K562 (cell line): ENCODE results near the gene GBX1. TPM values are rescaled to one million over a fixed set of nuclear protein-coding genes. Genes with fewer than 3 reads are reported as not detected.
A peak's percentile ranks its signal among the peaks of the same experiment; 100 is the strongest.

Experiments
- CEBPB ChIP-seq: fragments of 450-650 bp; IDR thresholded peaks from 2 replicates; pipeline ENCODE4 v1.6.1; 2016; ENCODE audit warnings: missing genetic modification characterization, missing compliant biosample characterization
- CHD2 ChIP-seq: IDR thresholded peaks from 2 replicates; pipeline ENCODE4 v1.6.1; 2011; ENCODE audit warnings: low read depth, low read length
- FOXK2 ChIP-seq, 2 experiments: fragments of 450-650 bp; IDR thresholded peaks in 1 of 2; conservative IDR thresholded peaks in 1 of 2; 2 replicates each; pipeline ENCODE4 v1.6.1; 2016; ENCODE audit warnings: low read depth in 2 of 2, mild to moderate bottlenecking in 1 of 2
- MCM3 ChIP-seq: fragments of 450-650 bp; IDR thresholded peaks from 2 replicates; pipeline ENCODE4 v1.6.1; 2016
- OTX1 ChIP-seq: fragments of 450-650 bp; formaldehyde crosslinking; IDR thresholded peaks from 2 replicates; pipeline ENCODE4 v1.4.0; 2022; ENCODE audit warnings: mild to moderate bottlenecking
- PCBP2 ChIP-seq: fragments of 200-400 bp; formaldehyde crosslinking; IDR thresholded peaks from 2 replicates; pipeline ENCODE4 v1.6.1; 2018; ENCODE audit warnings: low read length, low read depth, mild to moderate bottlenecking, moderate library complexity; ENCODE audit not compliant: poor library complexity, severe bottlenecking
- SRF ChIP-seq, 2 experiments: fragments of 250-450, 450-650 bp in 1 of 2; sonication (Bioruptor Pico) in 1 of 2; sonication (generic) in 1 of 2; formaldehyde crosslinking; IDR thresholded peaks; 2 replicates each; pipeline versions ENCODE4 v1.5.0 to v1.5.1; 2020 to 2022; ENCODE audit warnings: mild to moderate bottlenecking in 1 of 2, missing genetic modification reagents in 1 of 2
- SRSF3 ChIP-seq: fragments of 200-400 bp; formaldehyde crosslinking; IDR thresholded peaks from 2 replicates; pipeline ENCODE4 v1.6.1; 2016; ENCODE audit warnings: mild to moderate bottlenecking, low read length, moderate library complexity; ENCODE audit not compliant: insufficient read depth
- TCF3 ChIP-seq: sonication (generic); formaldehyde crosslinking; IDR thresholded peaks from 2 replicates; pipeline ENCODE4 v1.4.0; 2020; ENCODE audit warnings: mild to moderate bottlenecking, missing genetic modification reagents
- TOE1 ChIP-seq, 2 experiments: fragments of 450-650 bp in 1 of 2; sonication (generic) in 1 of 2; formaldehyde crosslinking in 1 of 2; IDR thresholded peaks; 2 replicates each; pipeline versions ENCODE4 v1.7.1 to v1.8.0; 2016 to 2022; ENCODE audit warnings: borderline replicate concordance in 2 of 2, mild to moderate bottlenecking in 2 of 2, antibody characterized with exemption in 1 of 2, inconsistent platforms in 1 of 2, low read depth in 1 of 2, missing genetic modification reagents in 1 of 2, moderate library complexity in 1 of 2
- ZFPM2 ChIP-seq: fragments of 250-450 bp; sonication (Bioruptor Pico); IDR thresholded peaks from 2 replicates; pipeline ENCODE4 v1.5.1; 2022; ENCODE audit warnings: mild to moderate bottlenecking
- ZNF121 ChIP-seq: sonication (generic); formaldehyde crosslinking; conservative IDR thresholded peaks from 2 replicates; pipeline ENCODE4 v1.8.0; 2022; ENCODE audit warnings: missing genetic modification reagents
- ZNF263 ChIP-seq: sonication (generic); formaldehyde crosslinking; IDR thresholded peaks from 2 replicates; pipeline ENCODE4 v1.8.0; 2022; ENCODE audit warnings: mild to moderate bottlenecking, missing genetic modification reagents, borderline replicate concordance
- polyA plus RNA-seq, 8 experiments: library from polyadenylated mRNA; depleted of rRNA in 4 of 8; stranded (reverse) in 5 of 8; unstranded in 3 of 8; fragments of >200 nt; fragmentation: Nextera tagmentation in 2 of 8; fragmentation: Illumina TruSeq in 1 of 8; extraction: Ambion mirVana in 2 of 8; extraction: Trizol in 1 of 8; gene quantifications; 2 replicates each; pipeline versions ENCODE4 v1.2.1 to v1.2.3, GENCODE V29; 2011 to 2014; ENCODE audit warnings: inconsistent platforms in 1 of 8, missing spikeins in 1 of 8
- total RNA-seq, 7 experiments: library from RNA; depleted of rRNA in 6 of 7; stranded (reverse); fragments of >200 nt in 6 of 7; fragmentation: Illumina TruSeq in 2 of 7; extraction: Trizol in 2 of 7; gene quantifications; 2 replicates each; pipeline versions ENCODE4 v1.2.1 to v1.2.3, GENCODE V29; 2011 to 2021; ENCODE audit warnings: low replicate concordance in 1 of 7
- TF ChIP-seq, protein P1 (sequence below): fragments of 250-450 bp; sonication (Bioruptor Pico); IDR thresholded peaks from 2 replicates; pipeline ENCODE4 v1.4.0; 2020; ENCODE audit warnings: mild to moderate bottlenecking
- TF ChIP-seq, protein P2 (sequence below): sonication (generic); formaldehyde crosslinking; IDR thresholded peaks from 2 replicates; pipeline ENCODE4 v1.8.1; 2023; ENCODE audit warnings: missing genetic modification reagents, mild to moderate bottlenecking, borderline replicate concordance
- TF ChIP-seq, protein P3 (sequence below): fragments of 250-450 bp; sonication (Bioruptor Pico); IDR thresholded peaks from 2 replicates; pipeline ENCODE4 v1.8.0; 2021; ENCODE audit warnings: moderate library complexity, mild to moderate bottlenecking, inconsistent platforms
- TF ChIP-seq, protein P4 (sequence below): sonication (generic); formaldehyde crosslinking; IDR thresholded peaks from 2 replicates; pipeline ENCODE4 v1.8.0; 2022; ENCODE audit warnings: mild to moderate bottlenecking, missing genetic modification reagents

GBX1 gene
- total and polyA plus RNA-seq, 9 of the 15 experiments (the other 6 are each of a cell fraction or from before 2014, with no cell fraction given), result not detected

DNA sequence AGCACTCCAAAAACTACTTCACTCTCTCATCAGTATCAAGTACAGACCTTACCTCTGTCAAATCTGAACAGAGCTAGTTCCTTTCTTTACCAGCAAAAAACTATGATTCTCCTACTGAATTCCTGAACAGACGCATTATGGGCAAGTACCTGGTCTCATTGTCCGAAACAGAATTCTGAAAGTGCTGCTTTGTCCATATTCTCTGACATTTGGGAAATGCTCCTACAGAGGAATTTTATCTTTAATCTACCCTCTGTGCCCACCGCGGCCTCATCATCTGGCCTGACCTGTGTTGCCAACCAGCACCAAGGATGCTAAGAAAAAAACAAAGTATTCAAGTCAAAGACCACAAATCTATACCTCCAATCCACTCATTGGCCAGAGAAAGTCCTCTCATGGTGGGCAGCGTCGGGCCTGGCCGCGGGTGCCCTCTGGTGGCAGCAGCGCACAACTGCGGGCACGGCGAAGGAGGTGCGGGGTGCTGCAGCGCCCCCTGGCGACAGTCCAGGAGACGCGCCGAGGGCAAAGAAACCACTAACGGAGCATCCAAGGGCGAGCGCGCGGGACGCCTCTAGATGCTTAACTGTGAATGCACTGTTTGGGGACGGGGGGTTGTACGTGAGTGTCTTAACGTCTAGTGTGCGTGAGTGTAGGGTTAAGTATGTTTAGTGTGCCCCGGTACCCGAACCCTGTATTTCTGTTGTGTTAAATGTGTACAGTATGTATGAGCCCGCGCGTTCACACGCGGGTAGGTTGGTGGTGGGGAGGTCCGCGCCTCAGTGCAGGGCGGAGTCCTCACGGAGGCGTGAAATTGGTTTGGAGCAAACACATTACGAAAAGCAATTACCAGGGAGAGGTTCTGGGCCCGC is 5.0 kb upstream of the GBX1 start (continued):
- TF ChIP-seq FOXK2 (conservative IDR thresholded peaks at IDR 0.05 in 1 of 2, IDR thresholded peaks at IDR 0.05 in 1 of 2; ENCODE audit: low read depth in 2 of 2) (no peak), PCBP2 (no peak), SRF (CRISPR knock-in tag; IDR thresholded peaks at IDR 0.05) (peak in 1 of 2 experiments; percentile 55; a peak in 1 of 4 replicates), SRSF3 (no peak), TCF3 (CRISPR knock-in tag) (peak; percentile 21; the same call in 1 of the 2 replicates), MCM3 (no peak), ZNF121 (CRISPR knock-in tag) (no peak), TOE1 (IDR thresholded peaks at IDR 0.05; ENCODE audit: borderline replicate concordance) (peak; percentile 46; the same call in 1 of the 2 replicates), TOE1 (CRISPR knock-in tag; IDR thresholded peaks at IDR 0.05; ENCODE audit: borderline replicate concordance, low read depth) (peak; percentile 56; the same call in 1 of the 2 replicates), OTX1 (CRISPR knock-in tag) (no peak), ZFPM2 (no peak), CEBPB (tag) (no peak), ZNF263 (peak; percentile 54; the same call in 1 of the 2 replicates), CHD2 (no peak)
- TF ChIP-seq, protein P1, sequence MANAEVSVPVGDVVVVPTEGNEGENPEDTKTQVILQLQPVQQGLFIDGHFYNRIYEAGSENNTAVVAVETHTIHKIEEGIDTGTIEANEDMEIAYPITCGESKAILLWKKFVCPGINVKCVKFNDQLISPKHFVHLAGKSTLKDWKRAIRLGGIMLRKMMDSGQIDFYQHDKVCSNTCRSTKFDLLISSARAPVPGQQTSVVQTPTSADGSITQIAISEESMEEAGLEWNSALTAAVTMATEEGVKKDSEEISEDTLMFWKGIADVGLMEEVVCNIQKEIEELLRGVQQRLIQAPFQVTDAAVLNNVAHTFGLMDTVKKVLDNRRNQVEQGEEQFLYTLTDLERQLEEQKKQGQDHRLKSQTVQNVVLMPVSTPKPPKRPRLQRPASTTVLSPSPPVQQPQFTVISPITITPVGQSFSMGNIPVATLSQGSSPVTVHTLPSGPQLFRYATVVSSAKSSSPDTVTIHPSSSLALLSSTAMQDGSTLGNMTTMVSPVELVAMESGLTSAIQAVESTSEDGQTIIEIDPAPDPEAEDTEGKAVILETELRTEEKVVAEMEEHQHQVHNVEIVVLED, result 0 out of 2 replicates have a peak, but pooled peaks have one; percentile 17
- TF ChIP-seq, protein P2, sequence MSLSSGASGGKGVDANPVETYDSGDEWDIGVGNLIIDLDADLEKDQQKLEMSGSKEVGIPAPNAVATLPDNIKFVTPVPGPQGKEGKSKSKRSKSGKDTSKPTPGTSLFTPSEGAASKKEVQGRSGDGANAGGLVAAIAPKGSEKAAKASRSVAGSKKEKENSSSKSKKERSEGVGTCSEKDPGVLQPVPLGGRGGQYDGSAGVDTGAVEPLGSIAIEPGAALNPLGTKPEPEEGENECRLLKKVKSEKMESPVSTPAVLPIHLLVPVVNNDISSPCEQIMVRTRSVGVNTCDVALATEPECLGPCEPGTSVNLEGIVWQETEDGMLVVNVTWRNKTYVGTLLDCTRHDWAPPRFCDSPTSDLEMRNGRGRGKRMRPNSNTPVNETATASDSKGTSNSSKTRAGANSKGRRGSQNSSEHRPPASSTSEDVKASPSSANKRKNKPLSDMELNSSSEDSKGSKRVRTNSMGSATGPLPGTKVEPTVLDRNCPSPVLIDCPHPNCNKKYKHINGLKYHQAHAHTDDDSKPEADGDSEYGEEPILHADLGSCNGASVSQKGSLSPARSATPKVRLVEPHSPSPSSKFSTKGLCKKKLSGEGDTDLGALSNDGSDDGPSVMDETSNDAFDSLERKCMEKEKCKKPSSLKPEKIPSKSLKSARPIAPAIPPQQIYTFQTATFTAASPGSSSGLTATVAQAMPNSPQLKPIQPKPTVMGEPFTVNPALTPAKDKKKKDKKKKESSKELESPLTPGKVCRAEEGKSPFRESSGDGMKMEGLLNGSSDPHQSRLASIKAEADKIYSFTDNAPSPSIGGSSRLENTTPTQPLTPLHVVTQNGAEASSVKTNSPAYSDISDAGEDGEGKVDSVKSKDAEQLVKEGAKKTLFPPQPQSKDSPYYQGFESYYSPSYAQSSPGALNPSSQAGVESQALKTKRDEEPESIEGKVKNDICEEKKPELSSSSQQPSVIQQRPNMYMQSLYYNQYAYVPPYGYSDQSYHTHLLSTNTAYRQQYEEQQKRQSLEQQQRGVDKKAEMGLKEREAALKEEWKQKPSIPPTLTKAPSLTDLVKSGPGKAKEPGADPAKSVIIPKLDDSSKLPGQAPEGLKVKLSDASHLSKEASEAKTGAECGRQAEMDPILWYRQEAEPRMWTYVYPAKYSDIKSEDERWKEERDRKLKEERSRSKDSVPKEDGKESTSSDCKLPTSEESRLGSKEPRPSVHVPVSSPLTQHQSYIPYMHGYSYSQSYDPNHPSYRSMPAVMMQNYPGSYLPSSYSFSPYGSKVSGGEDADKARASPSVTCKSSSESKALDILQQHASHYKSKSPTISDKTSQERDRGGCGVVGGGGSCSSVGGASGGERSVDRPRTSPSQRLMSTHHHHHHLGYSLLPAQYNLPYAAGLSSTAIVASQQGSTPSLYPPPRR (CRISPR knock-in tag), result no peak
- TF ChIP-seq, protein P3, sequence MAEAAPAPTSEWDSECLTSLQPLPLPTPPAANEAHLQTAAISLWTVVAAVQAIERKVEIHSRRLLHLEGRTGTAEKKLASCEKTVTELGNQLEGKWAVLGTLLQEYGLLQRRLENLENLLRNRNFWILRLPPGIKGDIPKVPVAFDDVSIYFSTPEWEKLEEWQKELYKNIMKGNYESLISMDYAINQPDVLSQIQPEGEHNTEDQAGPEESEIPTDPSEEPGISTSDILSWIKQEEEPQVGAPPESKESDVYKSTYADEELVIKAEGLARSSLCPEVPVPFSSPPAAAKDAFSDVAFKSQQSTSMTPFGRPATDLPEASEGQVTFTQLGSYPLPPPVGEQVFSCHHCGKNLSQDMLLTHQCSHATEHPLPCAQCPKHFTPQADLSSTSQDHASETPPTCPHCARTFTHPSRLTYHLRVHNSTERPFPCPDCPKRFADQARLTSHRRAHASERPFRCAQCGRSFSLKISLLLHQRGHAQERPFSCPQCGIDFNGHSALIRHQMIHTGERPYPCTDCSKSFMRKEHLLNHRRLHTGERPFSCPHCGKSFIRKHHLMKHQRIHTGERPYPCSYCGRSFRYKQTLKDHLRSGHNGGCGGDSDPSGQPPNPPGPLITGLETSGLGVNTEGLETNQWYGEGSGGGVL (CRISPR knock-in tag), result no peak
- TF ChIP-seq, protein P4, sequence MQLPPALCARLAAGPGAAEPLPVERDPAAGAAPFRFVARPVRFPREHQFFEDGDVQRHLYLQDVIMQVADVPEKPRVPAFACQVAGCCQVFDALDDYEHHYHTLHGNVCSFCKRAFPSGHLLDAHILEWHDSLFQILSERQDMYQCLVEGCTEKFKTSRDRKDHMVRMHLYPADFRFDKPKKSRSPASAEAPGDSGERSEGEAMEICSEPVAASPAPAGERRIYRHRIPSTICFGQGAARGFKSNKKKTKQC (CRISPR knock-in tag), result peak; percentile 88
